K562 (cell line): Measurements from ENCODE around the gene SAMD9L.
A peak's percentile ranks its signal among the peaks of the same experiment; 100 is the strongest.

Experiments used
- KAT2B ChIP-seq: IDR thresholded peaks from one replicate; pipeline ENCODE4 v1.6.1; 2012; ENCODE audit warnings: low read depth, mild to moderate bottlenecking, control low read depth, inconsistent platforms, low read length, moderate library complexity
- MEF2D ChIP-seq: conservative IDR thresholded peaks from 2 replicates; pipeline ENCODE4 v1.6.1; 2016; ENCODE audit warnings: low read depth, missing genetic modification characterization, missing compliant biosample characterization
- PHF8 ChIP-seq: fragments of 200-600 bp; sonication (generic); IDR thresholded peaks from 2 replicates; pipeline ENCODE4 v1.6.1; 2012; ENCODE audit warnings: mixed run types, mild to moderate bottlenecking, inconsistent platforms, low read length, moderate library complexity, borderline replicate concordance
- POLR2H ChIP-seq: IDR thresholded peaks from 2 replicates; pipeline ENCODE4 v1.6.1; 2016; ENCODE audit warnings: missing genetic modification characterization, low read depth, mild to moderate bottlenecking, control low read depth, missing compliant biosample characterization, moderate library complexity
- SETDB1 ChIP-seq: IDR thresholded peaks from one replicate; pipeline ENCODE4 v1.6.1; 2012; ENCODE audit warnings: low read length, control low read depth, inconsistent platforms
- TF ChIP-seq, protein P1 (sequence below), 3 experiments: IDR thresholded peaks in 2 of 3; conservative IDR thresholded peaks in 1 of 3; 2 replicates each; pipeline ENCODE4 v1.5.1; 2011 to 2012; ENCODE audit warnings: low read length in 3 of 3, mild to moderate bottlenecking in 3 of 3, control low read depth in 2 of 3, improper control_type of control experiment in 1 of 3, inconsistent platforms in 1 of 3, low read depth in 1 of 3, mixed read lengths in 1 of 3, moderate library complexity in 1 of 3; ENCODE audit not compliant: insufficient read depth in 2 of 3
- TF ChIP-seq, protein P2 (sequence below), 2 experiments: fragments of 450-650 bp; formaldehyde crosslinking in 1 of 2; IDR thresholded peaks; 2 replicates each; pipeline versions ENCODE4 v1.4.0 to v1.6.1; 2014 to 2020; ENCODE audit warnings: mild to moderate bottlenecking in 2 of 2, borderline replicate concordance in 1 of 2, low read depth in 1 of 2
- TF ChIP-seq, protein P3 (sequence below): sonication (generic); formaldehyde crosslinking; IDR thresholded peaks from 2 replicates; pipeline ENCODE4 v1.9.0; 2022; ENCODE audit warnings: mild to moderate bottlenecking, missing genetic modification reagents
- TF ChIP-seq, protein P4 (sequence below): fragments of 450-650 bp; IDR thresholded peaks from 2 replicates; pipeline ENCODE4 v1.6.1; 2016

DNA sequence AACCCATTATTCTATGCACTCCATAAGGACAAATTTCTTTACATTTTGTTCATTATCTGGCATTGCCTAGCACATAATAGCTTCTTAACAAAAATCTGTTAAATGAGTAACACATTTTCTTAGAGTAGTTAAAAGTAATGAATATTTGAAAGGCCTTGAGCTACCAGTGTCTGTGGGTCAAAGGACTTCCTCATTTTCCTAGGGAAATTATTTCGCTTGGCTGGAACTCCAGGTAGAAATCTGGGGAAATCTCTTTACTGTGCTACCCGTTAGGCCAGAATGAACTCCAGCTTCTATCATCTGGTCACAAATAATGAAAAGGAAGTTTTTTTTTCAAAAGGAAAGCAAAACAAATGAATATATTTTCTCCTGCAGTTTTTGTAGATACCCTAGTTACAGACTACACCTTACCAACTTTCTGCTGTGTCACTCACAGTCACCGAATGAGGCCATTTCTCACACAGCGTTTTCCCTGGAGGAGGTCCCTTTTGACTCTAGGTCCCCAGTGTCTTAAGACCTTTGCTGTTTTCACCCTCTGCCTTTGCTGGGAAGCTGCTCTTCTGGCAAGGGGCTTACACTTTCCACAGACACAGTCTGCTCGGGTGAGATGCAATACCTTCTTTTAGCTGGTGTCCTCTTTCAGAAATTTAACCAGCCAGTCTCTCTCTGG lies 1.6 kb downstream of the SAMD9L start:
- TF ChIP-seq PHF8 = no peak
- TF ChIP-seq, protein P1, sequence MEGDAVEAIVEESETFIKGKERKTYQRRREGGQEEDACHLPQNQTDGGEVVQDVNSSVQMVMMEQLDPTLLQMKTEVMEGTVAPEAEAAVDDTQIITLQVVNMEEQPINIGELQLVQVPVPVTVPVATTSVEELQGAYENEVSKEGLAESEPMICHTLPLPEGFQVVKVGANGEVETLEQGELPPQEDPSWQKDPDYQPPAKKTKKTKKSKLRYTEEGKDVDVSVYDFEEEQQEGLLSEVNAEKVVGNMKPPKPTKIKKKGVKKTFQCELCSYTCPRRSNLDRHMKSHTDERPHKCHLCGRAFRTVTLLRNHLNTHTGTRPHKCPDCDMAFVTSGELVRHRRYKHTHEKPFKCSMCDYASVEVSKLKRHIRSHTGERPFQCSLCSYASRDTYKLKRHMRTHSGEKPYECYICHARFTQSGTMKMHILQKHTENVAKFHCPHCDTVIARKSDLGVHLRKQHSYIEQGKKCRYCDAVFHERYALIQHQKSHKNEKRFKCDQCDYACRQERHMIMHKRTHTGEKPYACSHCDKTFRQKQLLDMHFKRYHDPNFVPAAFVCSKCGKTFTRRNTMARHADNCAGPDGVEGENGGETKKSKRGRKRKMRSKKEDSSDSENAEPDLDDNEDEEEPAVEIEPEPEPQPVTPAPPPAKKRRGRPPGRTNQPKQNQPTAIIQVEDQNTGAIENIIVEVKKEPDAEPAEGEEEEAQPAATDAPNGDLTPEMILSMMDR (IDR thresholded peaks at IDR 0.05 in 2 of 3, conservative IDR thresholded peaks at IDR 0.05 in 1 of 3; ENCODE audit: insufficient read depth in 2 of 3, low read depth in 1 of 3, low read length in 3 of 3) = no peak
- no peak for TF ChIP-seq MEF2D (tag)
- TF ChIP-seq, protein P2, sequence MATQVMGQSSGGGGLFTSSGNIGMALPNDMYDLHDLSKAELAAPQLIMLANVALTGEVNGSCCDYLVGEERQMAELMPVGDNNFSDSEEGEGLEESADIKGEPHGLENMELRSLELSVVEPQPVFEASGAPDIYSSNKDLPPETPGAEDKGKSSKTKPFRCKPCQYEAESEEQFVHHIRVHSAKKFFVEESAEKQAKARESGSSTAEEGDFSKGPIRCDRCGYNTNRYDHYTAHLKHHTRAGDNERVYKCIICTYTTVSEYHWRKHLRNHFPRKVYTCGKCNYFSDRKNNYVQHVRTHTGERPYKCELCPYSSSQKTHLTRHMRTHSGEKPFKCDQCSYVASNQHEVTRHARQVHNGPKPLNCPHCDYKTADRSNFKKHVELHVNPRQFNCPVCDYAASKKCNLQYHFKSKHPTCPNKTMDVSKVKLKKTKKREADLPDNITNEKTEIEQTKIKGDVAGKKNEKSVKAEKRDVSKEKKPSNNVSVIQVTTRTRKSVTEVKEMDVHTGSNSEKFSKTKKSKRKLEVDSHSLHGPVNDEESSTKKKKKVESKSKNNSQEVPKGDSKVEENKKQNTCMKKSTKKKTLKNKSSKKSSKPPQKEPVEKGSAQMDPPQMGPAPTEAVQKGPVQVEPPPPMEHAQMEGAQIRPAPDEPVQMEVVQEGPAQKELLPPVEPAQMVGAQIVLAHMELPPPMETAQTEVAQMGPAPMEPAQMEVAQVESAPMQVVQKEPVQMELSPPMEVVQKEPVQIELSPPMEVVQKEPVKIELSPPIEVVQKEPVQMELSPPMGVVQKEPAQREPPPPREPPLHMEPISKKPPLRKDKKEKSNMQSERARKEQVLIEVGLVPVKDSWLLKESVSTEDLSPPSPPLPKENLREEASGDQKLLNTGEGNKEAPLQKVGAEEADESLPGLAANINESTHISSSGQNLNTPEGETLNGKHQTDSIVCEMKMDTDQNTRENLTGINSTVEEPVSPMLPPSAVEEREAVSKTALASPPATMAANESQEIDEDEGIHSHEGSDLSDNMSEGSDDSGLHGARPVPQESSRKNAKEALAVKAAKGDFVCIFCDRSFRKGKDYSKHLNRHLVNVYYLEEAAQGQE (IDR thresholded peaks at IDR 0.05; ENCODE audit: borderline replicate concordance) = no peak
- TF ChIP-seq, protein P2 (CRISPR knock-in tag; IDR thresholded peaks at IDR 0.05; ENCODE audit: low read depth) = no peak
- no peak for TF ChIP-seq SETDB1
- TF ChIP-seq, protein P3, sequence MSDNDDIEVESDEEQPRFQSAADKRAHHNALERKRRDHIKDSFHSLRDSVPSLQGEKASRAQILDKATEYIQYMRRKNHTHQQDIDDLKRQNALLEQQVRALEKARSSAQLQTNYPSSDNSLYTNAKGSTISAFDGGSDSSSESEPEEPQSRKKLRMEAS = no peak
- TF ChIP-seq, protein P4, sequence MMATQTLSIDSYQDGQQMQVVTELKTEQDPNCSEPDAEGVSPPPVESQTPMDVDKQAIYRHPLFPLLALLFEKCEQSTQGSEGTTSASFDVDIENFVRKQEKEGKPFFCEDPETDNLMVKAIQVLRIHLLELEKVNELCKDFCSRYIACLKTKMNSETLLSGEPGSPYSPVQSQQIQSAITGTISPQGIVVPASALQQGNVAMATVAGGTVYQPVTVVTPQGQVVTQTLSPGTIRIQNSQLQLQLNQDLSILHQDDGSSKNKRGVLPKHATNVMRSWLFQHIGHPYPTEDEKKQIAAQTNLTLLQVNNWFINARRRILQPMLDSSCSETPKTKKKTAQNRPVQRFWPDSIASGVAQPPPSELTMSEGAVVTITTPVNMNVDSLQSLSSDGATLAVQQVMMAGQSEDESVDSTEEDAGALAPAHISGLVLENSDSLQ = peak; percentile 37; the same call in 1 of the 2 replicates
- TF ChIP-seq POLR2H = no peak
- TF ChIP-seq KAT2B = no peak
